GM12878 (cell line): ENCODE results near the gene WDR59. TPM values are rescaled to one million over a fixed set of nuclear protein-coding genes. Genes with fewer than 3 reads are reported as not detected.
"Not testable (repeated sequence)": the region's sequence is repeated elsewhere in the genome, so short reads cannot be mapped to it uniquely, and the experiment has no call there.

Experiments used
- ATAC-seq: fragments of 200-7000 bp; cut with Tn5 transposase; 3 replicates; pipeline ENCODE4 v1.9.1; 2020; ENCODE audit warnings: mild to moderate bottlenecking, moderate library complexity
- BruUV-seq: library from RNA; stranded (reverse); fragments of 400-500 nt; replicated peaks from 2 replicates; lab custom pipeline; 2021; lab: Mats Ljungman, UMichigan
- CTCF ChIA-PET: fragments of 300-600 bp; sonication (Branson Sonifier 250); formaldehyde crosslinking; extraction: SDS; loops from one replicate; lab custom pipeline; 2021; ENCODE audit warnings: inconsistent platforms; lab: Yijun Ruan, JAX
- POLR2A ChIA-PET: fragments of 350-600 bp; formaldehyde crosslinking; extraction: SDS; loops from one replicate; lab custom pipeline; 2021; ENCODE audit warnings: inconsistent platforms; lab: Charles Lee
- RAD21 ChIA-PET: fragments of 300-600 bp; sonication (Branson Sonifier 250); formaldehyde crosslinking; loops from one replicate; lab custom pipeline; 2023; ENCODE audit warnings: antibody characterized with exemption; ENCODE audit not compliant: unreplicated experiment; lab: Charles Lee
- SMC1A ChIA-PET: fragments of 300-600 bp; sonication (Branson Sonifier 250); formaldehyde crosslinking; loops from one replicate; lab custom pipeline; 2023; ENCODE audit not compliant: unreplicated experiment, uncharacterized antibody; lab: Charles Lee
- DNase-seq: peaks from one replicate; pipeline ENCODE4 v3.0.0-alpha.2; 2011; ENCODE audit warnings: low read depth, low spot score
- FAIRE-seq: peaks from 3 replicates; lab custom pipeline; 2011; peaks lifted over from hg19 to GRCh38; lab: Jason Lieb, UNC
- H2AFZ ChIP-seq: 2 replicates; pipeline ENCODE4 v1.6.0; 2011; ENCODE audit warnings: low read depth, low read length, control low read depth; ENCODE audit not compliant: control insufficient read depth
- H3K27ac ChIP-seq: 2 replicates; pipeline ENCODE4 v1.5.1; 2011; ENCODE audit warnings: control low read depth; ENCODE audit not compliant: control insufficient read depth, insufficient read depth
- H3K27me3 ChIP-seq, 2 experiments: replicated peaks in 1 of 2; 2 replicates each; pipeline versions ENCODE4 v1.6.0 to v1.6.1; 2011; ENCODE audit warnings: low read length in 1 of 2; ENCODE audit not compliant: control insufficient read depth in 2 of 2, insufficient read depth in 2 of 2
- H3K36me3 ChIP-seq, 2 experiments: 2 replicates each; pipeline ENCODE4 v1.5.1; 2011; ENCODE audit warnings: low read length in 1 of 2; ENCODE audit not compliant: control insufficient read depth in 2 of 2, insufficient read depth in 2 of 2
- H3K4me1 ChIP-seq: 2 replicates; pipeline ENCODE4 v1.6.1; 2011; ENCODE audit warnings: mild to moderate bottlenecking, low read length, moderate library complexity, mixed read lengths; ENCODE audit not compliant: control insufficient read depth, insufficient read depth
- H3K4me2 ChIP-seq: 2 replicates; pipeline ENCODE4 v1.6.0; 2011; ENCODE audit warnings: control low read depth; ENCODE audit not compliant: control insufficient read depth, insufficient read depth
- H3K4me3 ChIP-seq: fragments of 200-600 bp; sonication (generic); 2 replicates; pipeline ENCODE4 v1.5.1; 2016
- H3K79me2 ChIP-seq: 2 replicates; pipeline ENCODE4 v1.6.0; 2011; ENCODE audit warnings: low read length; ENCODE audit not compliant: control insufficient read depth, insufficient read depth
- H3K9ac ChIP-seq: 2 replicates; pipeline ENCODE4 v1.8.0; 2011; ENCODE audit warnings: low read length, control low read depth, mixed read lengths; ENCODE audit not compliant: control insufficient read depth, insufficient read depth
- H3K9me3 ChIP-seq: replicated peaks from 3 replicates; pipeline ENCODE4 v1.5.1; 2011; ENCODE audit warnings: mild to moderate bottlenecking, low read length; ENCODE audit not compliant: control insufficient read depth, insufficient read depth
- H4K20me1 ChIP-seq: 2 replicates; pipeline ENCODE4 v1.6.0; 2011; ENCODE audit not compliant: control insufficient read depth, insufficient read depth
- ETV6 ChIP-seq, 2 experiments: fragments of 450-650 bp in 1 of 2; IDR thresholded peaks in 1 of 2; conservative IDR thresholded peaks in 1 of 2; 2 replicates each; pipeline ENCODE4 v1.6.1; 2014; ENCODE audit warnings: antibody characterized with exemption in 1 of 2, borderline replicate concordance in 1 of 2, low read depth in 1 of 2, mild to moderate bottlenecking in 1 of 2, moderate library complexity in 1 of 2
- WRNIP1 ChIP-seq: IDR thresholded peaks from 2 replicates; pipeline ENCODE4 v1.6.1; 2011; ENCODE audit warnings: low read depth, low read length, improper control_type of control experiment, borderline replicate concordance
- WGBS: methylation state at CpG from one replicate; pipeline ENCODE4 v1.1.6; 2016; ENCODE audit warnings: low lambda C conversion rate; ENCODE audit not compliant: insufficient replicate concordance, insufficient coverage; ENCODE audit errors: missing lambda C conversion rate; 5-methylcytosine and 5-hydroxymethylcytosine counted together
- in situ Hi-C: fragments of 300-500 bp; cut with MboI; formaldehyde crosslinking; loops from 9 replicates; pipeline ENCODE4 v1.14.3; 2018; ENCODE audit warnings: mixed read lengths
- intact Hi-C: fragments of 100-400 bp; cut with micrococcal nuclease; formaldehyde crosslinking; loops from one replicate; pipeline ENCODE4 v1.14.2; 2022; ENCODE audit not compliant: unreplicated experiment
- polyA plus RNA-seq, 11 experiments: library from polyadenylated mRNA; depleted of rRNA in 4 of 11; unstranded in 6 of 11; stranded (reverse) in 5 of 11; fragments of >200 nt; fragmentation: Nextera tagmentation in 4 of 11; fragmentation: Illumina TruSeq in 1 of 11; extraction: Ambion mirVana in 4 of 11; extraction: Trizol in 1 of 11; gene quantifications; 1 replicate in 1 of 11; 2 replicates in 10 of 11; pipeline versions ENCODE4 v1.2.1 to v1.2.3, GENCODE V29; 2011 to 2016; ENCODE audit warnings: inconsistent platforms in 2 of 11, missing spikeins in 2 of 11, low read depth in 1 of 11
- total RNA-seq, 4 experiments: library from RNA; depleted of rRNA in 3 of 4; stranded (reverse); fragments of >200 nt in 3 of 4; fragmentation: Illumina TruSeq in 1 of 4; extraction: Trizol in 1 of 4; gene quantifications; 2 replicates each; pipeline versions ENCODE4 v1.2.1 to v1.2.3, GENCODE V29; 2013 to 2021

Gene WDR59
- total and polyA plus RNA-seq, 10 of the 15 experiments (the other 5 are each of a cell fraction or from before 2014, with no cell fraction given) = 9.7 to 78.4 (median 24.5) TPM

DNA sequence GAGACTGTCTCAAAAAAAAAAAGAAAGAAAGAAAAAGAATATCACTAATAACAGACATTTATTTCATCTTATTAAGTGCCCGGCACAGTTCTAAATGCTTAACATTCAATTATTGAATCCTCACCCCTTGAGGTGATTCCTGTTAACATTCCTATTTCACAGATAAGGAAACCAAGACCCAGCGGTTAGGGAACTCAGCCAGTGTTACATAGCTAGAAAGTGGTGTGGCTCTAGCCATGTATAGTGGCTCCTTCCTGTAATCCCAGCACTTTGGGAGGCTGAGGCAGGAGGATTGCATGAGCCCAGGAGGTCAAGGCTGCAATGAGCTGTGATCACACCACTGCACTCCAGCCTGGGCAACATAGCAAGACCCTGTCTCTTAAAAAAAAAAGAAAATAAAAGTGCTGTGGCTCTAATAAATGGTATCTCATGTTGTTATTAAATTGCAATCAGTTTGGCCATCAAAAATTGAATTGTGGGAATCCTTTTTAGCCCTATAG lies 42.0 kb upstream of the WDR59 start (continued):
- TF ChIP-seq ETV6 (conservative IDR thresholded peaks at IDR 0.05 in 1 of 2, IDR thresholded peaks at IDR 0.05 in 1 of 2; ENCODE audit: borderline replicate concordance in 1 of 2, low read depth in 1 of 2) = no peak
- TF ChIP-seq WRNIP1 = no peak

DNA sequence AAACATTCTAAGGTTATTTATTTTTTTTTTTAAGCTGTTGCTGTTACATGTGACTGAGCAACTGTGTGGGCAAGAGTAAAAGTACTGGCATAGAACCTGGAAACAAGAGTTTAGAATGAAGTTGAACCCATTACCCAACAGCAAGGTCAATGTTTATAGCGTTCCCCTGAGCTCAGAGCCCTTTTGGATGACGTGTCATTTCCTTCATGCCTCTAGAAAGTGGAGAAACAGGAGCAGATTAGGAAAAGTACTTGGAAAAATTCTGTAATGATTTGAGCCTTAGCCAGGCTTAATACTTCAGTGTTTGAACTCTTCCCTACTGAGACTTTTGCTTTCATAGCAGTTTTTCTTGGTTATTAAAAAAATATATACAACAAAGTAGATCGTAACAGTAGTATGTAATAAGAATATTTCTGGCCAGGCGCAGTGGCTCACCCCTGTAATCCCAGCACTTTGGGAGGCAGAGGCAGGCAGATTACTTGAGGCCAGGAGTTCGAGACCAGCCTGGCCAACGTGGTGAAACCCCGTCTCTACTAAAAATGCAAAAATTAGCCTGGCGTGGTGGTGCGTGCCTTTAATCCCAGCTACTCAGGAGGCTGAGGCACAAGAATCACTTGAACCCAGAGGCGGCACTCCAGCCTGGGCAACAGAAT lies 41.4 kb upstream of the WDR59 start:
- H3K79me2 ChIP-seq, H3K27me3 ChIP-seq, H3K9me3 ChIP-seq, intact Hi-C loops, H3K27ac ChIP-seq, FAIRE-seq, H3K36me3 ChIP-seq, in situ Hi-C loops, H3K4me3 ChIP-seq, H4K20me1 ChIP-seq, BruUV-seq, H2AFZ ChIP-seq, H3K9ac ChIP-seq, H3K4me2 ChIP-seq, ATAC-seq, DNase-seq: not testable (repeated sequence)
- CTCF ChIA-PET = interaction anchor here (1.2 kb wide), 1 partner anchor 16 kb away, joined by 3 read pairs; no protein-coding TSS in a partner anchor
- peaks cover 20% of the 10 kb centered on the region for H3K4me1 ChIP-seq
- RAD21 ChIA-PET = interaction anchor here (0.9 to 1.5 kb wide), 3 partner anchors 21 to 173 kb away, joined by 3 to 4 read pairs (median 3); no protein-coding TSS in a partner anchor
- WGBS = 94% methylated on average over 10 of the region's 10 CpGs
- SMC1A ChIA-PET = interaction anchor here (0.7 to 1.1 kb wide), 4 partner anchors 9 to 28 kb away, joined by 3 to 4 read pairs (median 4); no protein-coding TSS in a partner anchor
- POLR2A ChIA-PET = interaction anchor here (0.7 to 1.6 kb wide), 3 partner anchors 16 to 17 kb away, joined by 3 to 6 read pairs (median 3); no protein-coding TSS in a partner anchor
